Activated T-helper 2 cell treated with anti-CD3 and anti-CD28 coated beads, Interferon-gamma antibody, Interleukin-2, Interleukin-4, amounts not matched to agents 10 μg/mL and 5 μg/mL and 100 μg/mL, durations not matched to agents 14 hours and 24 hours and 36 hours (primary cell): ENCODE data around the gene PIM2. TPM values are rescaled to one million over a fixed set of nuclear protein-coding genes. Genes with fewer than 3 reads are reported as not detected.

Source experiments
- DNase-seq: peaks from one replicate; pipeline ENCODE4 v3.0.0; 2021; ENCODE audit warnings: low spot score
- H3K27ac Mint-ChIP-seq: one replicate; pipeline ENCODE4 v1.8.0; 2021; ENCODE audit warnings: mixed read lengths
- H3K27me3 Mint-ChIP-seq: one replicate; pipeline ENCODE4 v1.8.0; 2021; ENCODE audit warnings: low read depth, mixed read lengths
- H3K36me3 Mint-ChIP-seq: one replicate; pipeline ENCODE4 v1.8.0; 2021; ENCODE audit warnings: low read depth, mixed read lengths
- H3K4me1 Mint-ChIP-seq: one replicate; pipeline ENCODE4 v1.8.0; 2021; ENCODE audit warnings: low read depth, mixed read lengths
- H3K4me3 Mint-ChIP-seq: one replicate; pipeline ENCODE4 v1.8.0; 2021; ENCODE audit warnings: low read depth, mild to moderate bottlenecking, moderate library complexity, mixed read lengths
- H3K9me3 Mint-ChIP-seq: one replicate; pipeline ENCODE4 v1.8.0; 2021; ENCODE audit warnings: mixed read lengths
- intact Hi-C: fragments of 100-400 bp; cut with micrococcal nuclease; formaldehyde crosslinking; loops from one replicate; pipeline ENCODE4 v1.15.1; 2023
- total RNA-seq: library from RNA; stranded (reverse); gene quantifications from 2 replicates; pipeline ENCODE4 v1.2.3, GENCODE V29; 2022

Gene PIM2
- total RNA-seq, 1 donor from 2014 or later: 315 TPM

- intact Hi-C loops: no loop called here
- Mint-ChIP-seq H3K4me1 (peaks cover 37% of the 10 kb centered on the region), H3K9me3 (no peaks in the 10 kb centered on the region), H3K27ac (peak overlapping the region; percentile 33), H3K4me3 (no peak overlapping the region), H3K27me3 (no peaks in the 10 kb centered on the region), H3K36me3 (peaks cover 33% of the 10 kb centered on the region)
- DNase-seq: no peak
Observed at GRCh38 chrX:48945517-48946348, 26.9 kb upstream of the PIM2 start.

- intact Hi-C loops: no loop called here
- Mint-ChIP-seq H3K27me3 (no peaks in the 10 kb centered on the region), H3K9me3 (no peaks in the 10 kb centered on the region), H3K27ac (peak overlapping the region; percentile 95), H3K4me3 (peak overlapping the region; percentile 59), H3K36me3 (peaks cover 39% of the 10 kb centered on the region), H3K4me1 (peaks cover 59% of the 10 kb centered on the region)
- DNase-seq: no peak
Observed at GRCh38 chrX:48942895-48943294, 24.1 kb upstream of the PIM2 start.

- H3K27ac Mint-ChIP-seq: peak overlapping the region; percentile 99
- no peak overlapping the region for H3K4me3 Mint-ChIP-seq
- H3K27me3 Mint-ChIP-seq: no peaks in the 10 kb centered on the region
- no peaks in the 10 kb centered on the region for H3K9me3 Mint-ChIP-seq
- intact Hi-C loops: no loop called here
- H3K4me1 Mint-ChIP-seq: peaks cover 71% of the 10 kb centered on the region
- H3K36me3 Mint-ChIP-seq: peaks cover 61% of the 10 kb centered on the region
- no peak for DNase-seq
Observed at GRCh38 chrX:48940404-48940955, 21.7 kb upstream of the PIM2 start.

GRCh38 chrX:48939524-48940228, 20.9 kb upstream of the PIM2 start:
- H3K9me3 Mint-ChIP-seq: no peaks in the 10 kb centered on the region
- DNase-seq: no peak
- intact Hi-C loops: loop anchor here (5.0 to 10.0 kb wide), 3 partner anchors 225 to 1277 kb away; no protein-coding TSS in a partner anchor
- H3K27me3 Mint-ChIP-seq: no peaks in the 10 kb centered on the region
- peak overlapping the region; percentile 40 for H3K4me3 Mint-ChIP-seq
- peaks cover 69% of the 10 kb centered on the region for H3K36me3 Mint-ChIP-seq
- peak overlapping the region; percentile 99 for H3K27ac Mint-ChIP-seq
- H3K4me1 Mint-ChIP-seq: peaks cover 79% of the 10 kb centered on the region

GRCh38 chrX:48938721-48939425, 20.0 kb upstream of the PIM2 start:
- Mint-ChIP-seq H3K4me3 (peak overlapping the region; percentile 71), H3K27me3 (no peaks in the 10 kb centered on the region), H3K27ac (peak overlapping the region; percentile 99), H3K9me3 (no peaks in the 10 kb centered on the region), H3K36me3 (peaks cover 73% of the 10 kb centered on the region), H3K4me1 (peaks cover 80% of the 10 kb centered on the region)
- DNase-seq: peak; percentile 69
- intact Hi-C loops: loop anchor here (5.0 to 10.0 kb wide), 3 partner anchors 224 to 1277 kb away; no protein-coding TSS in a partner anchor

GRCh38 chrX:48937054-48937907, 18.5 kb upstream of the PIM2 start:
- peak overlapping the region; percentile 71 for H3K4me3 Mint-ChIP-seq
- H3K27ac Mint-ChIP-seq: peak overlapping the region; percentile 99
- H3K36me3 Mint-ChIP-seq: peaks cover 68% of the 10 kb centered on the region
- H3K4me1 Mint-ChIP-seq: peaks cover 71% of the 10 kb centered on the region
- H3K9me3 Mint-ChIP-seq: no peaks in the 10 kb centered on the region
- DNase-seq: peak; percentile 87
- H3K27me3 Mint-ChIP-seq: no peaks in the 10 kb centered on the region
- intact Hi-C loops: loop anchor here (1.0 to 10.0 kb wide), 4 partner anchors 18 to 1275 kb away; partner anchors contain the start of gene PIM2

- no peak for DNase-seq
- no peaks in the 10 kb centered on the region for H3K9me3 Mint-ChIP-seq
- peaks cover 64% of the 10 kb centered on the region for H3K4me1 Mint-ChIP-seq
- peak overlapping the region; percentile 99 for H3K27ac Mint-ChIP-seq
- no peaks in the 10 kb centered on the region for H3K27me3 Mint-ChIP-seq
- intact Hi-C loops: loop anchor here (1.0 to 10.0 kb wide), 4 partner anchors 17 to 1274 kb away; partner anchors contain the start of gene PIM2
- H3K36me3 Mint-ChIP-seq: peaks cover 60% of the 10 kb centered on the region
- peak overlapping the region; percentile 71 for H3K4me3 Mint-ChIP-seq
Observed at GRCh38 chrX:48936429-48937053, 17.7 kb upstream of the PIM2 start.

- H3K36me3 Mint-ChIP-seq: peaks cover 61% of the 10 kb centered on the region
- intact Hi-C loops: loop anchor here (5.0 to 10.0 kb wide), 3 partner anchors 220 to 1273 kb away; no protein-coding TSS in a partner anchor
- peak overlapping the region; percentile 42 for H3K4me3 Mint-ChIP-seq
- H3K9me3 Mint-ChIP-seq: no peaks in the 10 kb centered on the region
- H3K27me3 Mint-ChIP-seq: no peaks in the 10 kb centered on the region
- peak overlapping the region; percentile 99 for H3K27ac Mint-ChIP-seq
- DNase-seq: no peak
- peaks cover 56% of the 10 kb centered on the region for H3K4me1 Mint-ChIP-seq
Observed at GRCh38 chrX:48935301-48935670, 16.5 kb upstream of the PIM2 start.

- H3K4me3 Mint-ChIP-seq: peak overlapping the region; percentile 42
- no peaks in the 10 kb centered on the region for H3K27me3 Mint-ChIP-seq
- H3K4me1 Mint-ChIP-seq: peaks cover 52% of the 10 kb centered on the region
- peak overlapping the region; percentile 99 for H3K27ac Mint-ChIP-seq
- peaks cover 61% of the 10 kb centered on the region for H3K36me3 Mint-ChIP-seq
- no peaks in the 10 kb centered on the region for H3K9me3 Mint-ChIP-seq
- intact Hi-C loops: loop anchor here (5.0 to 10.0 kb wide), 3 partner anchors 220 to 1272 kb away; no protein-coding TSS in a partner anchor
- no peak for DNase-seq
Observed at GRCh38 chrX:48934581-48935300, 15.9 kb upstream of the PIM2 start.

- Mint-ChIP-seq H3K4me3 (peak overlapping the region; percentile 52), H3K36me3 (peaks cover 61% of the 10 kb centered on the region), H3K27me3 (no peaks in the 10 kb centered on the region), H3K4me1 (peaks cover 42% of the 10 kb centered on the region), H3K9me3 (no peaks in the 10 kb centered on the region), H3K27ac (peak overlapping the region; percentile 99)
- intact Hi-C loops: loop anchor here (10.0 kb wide), 1 partner anchor 219 kb away; no protein-coding TSS in a partner anchor
- no peak for DNase-seq
Observed at GRCh38 chrX:48933757-48934156, 14.9 kb upstream of the PIM2 start.
